Upper lobe of left lung (tissue), 6 donors: ENCODE data around the gene SLC25A26. TPM values are rescaled to one million over a fixed set of nuclear protein-coding genes. Genes with fewer than 3 reads are reported as not detected.
A peak's percentile ranks its signal among the peaks of the same experiment; 100 is the strongest.

Source experiments
- ATAC-seq, 2 donors: fragments of 200-7000 bp; cut with Tn5 transposase; one replicate each; pipeline ENCODE4 v1.9.1; 2022; ENCODE audit warnings: mild to moderate bottlenecking in 2 of 2, moderate library complexity in 2 of 2; ENCODE audit not compliant: low FRiP score in 2 of 2
- DNase-seq, 2 donors: peaks; one replicate each; pipeline ENCODE4 v3.0.0-alpha.2; 2019 to 2020
- H3K27ac ChIP-seq, 4 donors: fragments of 200-600 bp; sonication (generic); one replicate each; pipeline ENCODE4 v1.5.1; 2016 to 2019
- H3K27me3 ChIP-seq, 4 donors: fragments of 200-600 bp; sonication (generic); one replicate each; pipeline ENCODE4 v1.5.1; 2017 to 2019
- H3K36me3 ChIP-seq, 4 donors: fragments of 200-600 bp; sonication (generic); one replicate each; pipeline ENCODE4 v1.5.1; 2016 to 2019
- H3K4me1 ChIP-seq, 4 donors: fragments of 200-600 bp; sonication (generic); one replicate each; pipeline ENCODE4 v1.5.1; 2018 to 2019
- H3K4me3 ChIP-seq, 4 donors: fragments of 200-600 bp; sonication (generic); one replicate each; pipeline ENCODE4 v1.5.1; 2017 to 2019; ENCODE audit warnings: mild to moderate bottlenecking in 2 of 4, moderate library complexity in 1 of 4
- H3K9me3 ChIP-seq, 4 donors: fragments of 200-600 bp; sonication (generic); one replicate each; pipeline ENCODE4 v1.5.1; 2018 to 2019
- CTCF ChIP-seq, 6 experiments: fragments of 450-650 bp in 4 of 6; fragments of 200-600 bp in 2 of 6; sonication (generic) in 2 of 6; IDR thresholded peaks; one replicate each; pipeline ENCODE4 v1.5.1; 2016 to 2019; ENCODE audit warnings: antibody characterized with exemption in 6 of 6
- EP300 ChIP-seq, 4 donors: sonication (generic); formaldehyde crosslinking; IDR thresholded peaks; one replicate each; pipeline ENCODE4 v1.5.1; 2017; ENCODE audit warnings: antibody characterized with exemption in 4 of 4, control low read depth in 2 of 4
- POLR2A ChIP-seq, 4 donors: fragments of 450-650 bp; IDR thresholded peaks; one replicate each; pipeline ENCODE4 v1.5.1; 2016 to 2017; ENCODE audit warnings: antibody characterized with exemption in 4 of 4, mild to moderate bottlenecking in 2 of 4
- POLR2AphosphoS5 ChIP-seq, 2 donors: sonication (generic); formaldehyde crosslinking; IDR thresholded peaks; one replicate each; pipeline ENCODE4 v1.5.1; 2017; ENCODE audit warnings: antibody characterized with exemption in 2 of 2
- WGBS, 2 donors: methylation state at CpG; one replicate each; pipeline ENCODE4 v1.1.5; 2017 to 2018; 5-methylcytosine and 5-hydroxymethylcytosine counted together
- total RNA-seq, 6 donors: library from RNA; depleted of rRNA in 4 of 6; stranded (reverse); fragments of >200 nt in 4 of 6; gene quantifications; one replicate each; pipeline versions ENCODE4 v1.1.0 to v1.2.1, GENCODE V29; 2016 to 2021
- donor health status: DM: no; HTN: no; CAD: no; lungs with moderate emphysema.
- donor health status: DM: no; HTN: yes; CAD: no; lungs with severe emphysema.

Gene SLC25A26
- total RNA-seq, 6 donors from 2014 or later, result 8.4 to 18.8 (median 17.0) TPM

- H3K27ac ChIP-seq, result no peak overlapping the region
- H3K4me1 ChIP-seq, result peaks cover 0 to 8% (median 3%) of the 10 kb centered on the region in 4 donors
- TF ChIP-seq POLR2AphosphoS5 (IDR thresholded peaks at IDR 0.05) (no peak), POLR2A (IDR thresholded peaks at IDR 0.05) (no peak), EP300 (IDR thresholded peaks at IDR 0.05) (no peak), CTCF (IDR thresholded peaks at IDR 0.05) (no peak)
- H3K36me3 ChIP-seq, result peaks cover 24 to 84% (median 38%) of the 10 kb centered on the region in 4 donors
- no peaks in the 10 kb centered on the region for H3K27me3 ChIP-seq
- H3K9me3 ChIP-seq, result no peaks in the 10 kb centered on the region
- 75 to 94% methylated on average over 5 of the region's 5 CpGs for WGBS, 2 donors
- ATAC-seq (no peak), DNase-seq (no peak)
- no peak overlapping the region for H3K4me3 ChIP-seq
Observed at GRCh38 chr3:66406163-66406562, 185.4 kb downstream of the SLC25A26 start.

GRCh38 chr3:66406831-66407610, 186.2 kb downstream of the SLC25A26 start:
- Histone ChIP-seq H3K9me3 (no peaks in the 10 kb centered on the region), H3K27ac (no peak overlapping the region), H3K27me3 (no peaks in the 10 kb centered on the region), H3K36me3 (peaks cover 24 to 85% (median 39%) of the 10 kb centered on the region in 4 donors), H3K4me3 (no peak overlapping the region), H3K4me1 (peaks cover 0 to 8% (median 3%) of the 10 kb centered on the region in 4 donors)
- 82 to 89% methylated on average over 9 to 17 of the region's 17 CpGs for WGBS, 2 donors
- DNase-seq (peak in 1 of 2 donors; percentile 30), ATAC-seq (no peak)
- no peak for TF ChIP-seq EP300 (IDR thresholded peaks at IDR 0.05)
- no peak for TF ChIP-seq POLR2AphosphoS5 (IDR thresholded peaks at IDR 0.05)
- no peak for TF ChIP-seq POLR2A (IDR thresholded peaks at IDR 0.05)
- TF ChIP-seq CTCF (IDR thresholded peaks at IDR 0.05), result no peak

DNA sequence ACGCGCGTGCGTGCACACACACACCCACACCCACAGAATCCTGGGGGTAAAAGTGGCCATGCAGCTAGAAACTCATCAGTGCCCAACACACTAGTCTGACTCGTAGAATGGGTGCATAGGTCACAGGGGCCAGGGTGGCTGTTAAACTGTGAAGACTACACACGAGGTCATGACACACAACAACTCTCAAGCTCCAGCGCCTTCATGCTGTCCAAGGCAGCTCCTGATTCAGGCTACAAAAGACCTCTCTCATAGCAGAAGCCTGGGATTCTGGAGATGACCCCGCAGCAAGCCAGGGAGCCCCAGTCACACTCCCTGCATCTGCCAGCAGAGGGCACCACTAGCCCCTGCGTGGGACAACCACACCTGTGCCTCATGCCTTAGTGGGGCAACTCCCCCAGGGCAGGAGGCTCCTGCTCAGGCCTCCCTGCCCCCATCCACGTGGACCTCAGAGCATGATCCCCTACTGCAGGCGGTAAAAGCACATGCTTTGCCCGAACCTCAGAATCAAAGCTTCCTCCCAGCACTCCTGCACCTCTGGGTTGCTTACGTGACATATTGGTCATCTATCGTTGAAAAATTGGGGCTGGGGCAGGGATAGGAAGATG, 186.9 kb downstream of the SLC25A26 start:
- H3K9me3 ChIP-seq, result no peaks in the 10 kb centered on the region
- WGBS, 2 donors, result 58 to 62% methylated on average over 8 to 14 of the region's 14 CpGs
- H3K4me3 ChIP-seq, result no peak overlapping the region
- peak; percentile 65 to 73 for DNase-seq
- peaks cover 0 to 8% (median 3%) of the 10 kb centered on the region in 4 donors for H3K4me1 ChIP-seq
- H3K27me3 ChIP-seq, result no peaks in the 10 kb centered on the region
- no peak overlapping the region for H3K27ac ChIP-seq
- H3K36me3 ChIP-seq, result peaks cover 30 to 89% (median 45%) of the 10 kb centered on the region in 4 donors
- no peak for TF ChIP-seq EP300 (IDR thresholded peaks at IDR 0.05)
- no peak for TF ChIP-seq POLR2A (IDR thresholded peaks at IDR 0.05)
- peak; percentile 84 to 94 (median 89) for TF ChIP-seq CTCF (IDR thresholded peaks at IDR 0.05)
- peak; percentile 75 to 82 for ATAC-seq

- ATAC-seq (no peak), DNase-seq (peak in 1 of 2 donors; percentile 26)
- Histone ChIP-seq H3K36me3 (peaks cover 28 to 85% (median 52%) of the 10 kb centered on the region in 4 donors), H3K9me3 (no peaks in the 10 kb centered on the region), H3K27me3 (no peaks in the 10 kb centered on the region), H3K4me1 (no peaks in the 10 kb centered on the region), H3K4me3 (no peak overlapping the region), H3K27ac (no peak overlapping the region)
- WGBS, 2 donors, result 94 to 97% methylated on average over 24 of the region's 24 CpGs
- TF ChIP-seq CTCF (IDR thresholded peaks at IDR 0.05), result no peak
- no peak for TF ChIP-seq POLR2AphosphoS5 (IDR thresholded peaks at IDR 0.05)
- no peak for TF ChIP-seq POLR2A (IDR thresholded peaks at IDR 0.05)
- no peak for TF ChIP-seq EP300 (IDR thresholded peaks at IDR 0.05)
Observed at GRCh38 chr3:66409771-66410754, 189.3 kb downstream of the SLC25A26 start.
